ENCODE results near the gene MARK1. TPM values are rescaled to one million over a fixed set of nuclear protein-coding genes. Genes with fewer than 3 reads are reported as not detected.

MARK1 gene
- total RNA-seq, 1 donor from 2014 or later, result 12.5 TPM

DNA sequence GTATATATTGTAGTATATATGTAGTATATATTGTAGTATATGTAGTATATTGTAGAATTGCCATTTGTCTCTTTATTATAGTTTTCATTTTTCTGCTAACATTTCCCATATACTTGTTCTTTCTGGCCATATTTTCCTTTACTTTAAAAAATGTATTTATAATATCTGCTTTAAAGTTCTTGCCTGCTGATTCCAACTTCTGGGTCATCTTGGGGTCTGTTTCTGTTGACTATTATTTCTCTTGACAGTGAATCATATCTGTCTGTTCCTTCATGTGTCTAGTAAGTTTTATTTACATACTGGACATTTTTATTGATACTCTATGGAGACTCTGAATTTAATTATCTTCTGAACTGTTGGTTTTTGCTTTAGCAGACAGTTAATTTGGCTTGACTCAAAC is 45.9 kb downstream of the MARK1 start:
- H3K36me3 Mint-ChIP-seq (ENCODE audit: low read depth, unreplicated experiment), result peaks cover 20% of the 10 kb centered on the region
- no peaks in the 10 kb centered on the region for H3K4me1 Mint-ChIP-seq (ENCODE audit: unreplicated experiment)
- H3K9me3 Mint-ChIP-seq (ENCODE audit: unreplicated experiment), result no peaks in the 10 kb centered on the region
- no peak overlapping the region for H3K4me3 Mint-ChIP-seq (ENCODE audit: unreplicated experiment)
- H3K27me3 Mint-ChIP-seq (ENCODE audit: unreplicated experiment), result peaks cover 2% of the 10 kb centered on the region
- DNase-seq (ENCODE audit: low spot score), result no peak
- TF ChIP-seq, protein P1, sequence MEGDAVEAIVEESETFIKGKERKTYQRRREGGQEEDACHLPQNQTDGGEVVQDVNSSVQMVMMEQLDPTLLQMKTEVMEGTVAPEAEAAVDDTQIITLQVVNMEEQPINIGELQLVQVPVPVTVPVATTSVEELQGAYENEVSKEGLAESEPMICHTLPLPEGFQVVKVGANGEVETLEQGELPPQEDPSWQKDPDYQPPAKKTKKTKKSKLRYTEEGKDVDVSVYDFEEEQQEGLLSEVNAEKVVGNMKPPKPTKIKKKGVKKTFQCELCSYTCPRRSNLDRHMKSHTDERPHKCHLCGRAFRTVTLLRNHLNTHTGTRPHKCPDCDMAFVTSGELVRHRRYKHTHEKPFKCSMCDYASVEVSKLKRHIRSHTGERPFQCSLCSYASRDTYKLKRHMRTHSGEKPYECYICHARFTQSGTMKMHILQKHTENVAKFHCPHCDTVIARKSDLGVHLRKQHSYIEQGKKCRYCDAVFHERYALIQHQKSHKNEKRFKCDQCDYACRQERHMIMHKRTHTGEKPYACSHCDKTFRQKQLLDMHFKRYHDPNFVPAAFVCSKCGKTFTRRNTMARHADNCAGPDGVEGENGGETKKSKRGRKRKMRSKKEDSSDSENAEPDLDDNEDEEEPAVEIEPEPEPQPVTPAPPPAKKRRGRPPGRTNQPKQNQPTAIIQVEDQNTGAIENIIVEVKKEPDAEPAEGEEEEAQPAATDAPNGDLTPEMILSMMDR (IDR thresholded peaks at IDR 0.05; ENCODE audit: unreplicated experiment), result no peak
- H3K27ac Mint-ChIP-seq (ENCODE audit: unreplicated experiment), result no peak overlapping the region

DNA sequence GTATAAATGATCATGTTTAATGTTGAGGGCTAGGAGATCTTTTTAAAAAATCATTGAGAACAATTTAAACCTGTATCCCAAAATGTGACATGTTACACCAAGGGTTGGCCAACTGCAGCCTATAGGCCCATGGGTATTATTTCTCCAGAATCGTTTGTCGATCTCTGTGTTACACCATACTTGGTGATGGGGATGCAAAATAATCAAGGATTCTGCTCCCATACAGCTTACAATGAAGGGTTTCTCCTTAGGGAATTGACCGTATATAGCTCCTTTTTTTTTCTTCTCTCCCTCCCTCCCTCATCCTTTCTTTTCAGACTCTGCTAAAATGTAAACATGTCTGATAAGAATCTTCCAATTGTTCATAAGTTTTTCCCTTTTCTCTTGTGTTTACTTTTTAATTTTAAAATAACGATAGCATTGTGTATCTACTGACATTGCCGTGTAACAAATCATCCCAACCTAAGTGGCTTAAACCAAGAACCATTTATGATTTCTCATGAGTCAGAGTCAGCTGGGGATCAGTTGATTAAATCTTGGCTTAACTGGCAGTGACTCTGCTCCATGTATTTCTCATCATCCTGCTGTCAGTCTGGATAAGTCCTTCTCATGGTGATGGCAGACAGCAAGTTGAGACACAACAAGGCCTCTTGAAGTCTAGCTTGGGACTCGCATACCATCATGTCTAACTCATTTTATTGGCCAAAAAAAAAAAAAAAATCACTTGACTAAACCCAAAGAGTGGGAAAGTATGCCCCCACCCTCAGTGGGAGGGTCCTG is 48.0 kb downstream of the MARK1 start:
- Mint-ChIP-seq H3K9me3 (ENCODE audit: unreplicated experiment) (no peaks in the 10 kb centered on the region), H3K27ac (ENCODE audit: unreplicated experiment) (no peak overlapping the region), H3K4me1 (ENCODE audit: unreplicated experiment) (no peaks in the 10 kb centered on the region), H3K36me3 (ENCODE audit: low read depth, unreplicated experiment) (peaks cover 20% of the 10 kb centered on the region), H3K27me3 (ENCODE audit: unreplicated experiment) (peaks cover 2% of the 10 kb centered on the region), H3K4me3 (ENCODE audit: unreplicated experiment) (no peak overlapping the region)
- DNase-seq (ENCODE audit: low spot score), result no peak
- TF ChIP-seq, protein P1 (IDR thresholded peaks at IDR 0.05; ENCODE audit: unreplicated experiment), result no peak

DNA sequence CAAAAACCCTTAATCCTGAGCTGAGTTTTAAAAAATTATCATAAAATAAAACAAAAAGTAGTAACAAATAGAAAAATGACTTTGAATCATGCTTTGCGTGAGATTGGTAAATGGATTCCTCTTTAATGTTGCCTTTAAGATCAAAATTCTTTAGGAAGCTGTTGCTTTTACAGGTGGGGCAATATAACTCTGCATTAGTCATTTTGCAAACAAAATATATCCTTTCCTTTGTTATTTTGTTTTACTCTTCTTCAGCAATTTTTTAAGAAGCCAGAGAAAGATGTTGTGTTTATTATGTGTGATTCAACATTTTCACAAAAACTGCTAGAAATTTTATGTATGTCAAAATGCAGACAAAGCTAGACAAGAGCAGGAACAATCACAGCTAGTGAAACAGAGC is 50.0 kb downstream of the MARK1 start:
- Mint-ChIP-seq H3K36me3 (ENCODE audit: low read depth, unreplicated experiment) (peaks cover 20% of the 10 kb centered on the region), H3K4me3 (ENCODE audit: unreplicated experiment) (no peak overlapping the region), H3K27ac (ENCODE audit: unreplicated experiment) (no peak overlapping the region), H3K9me3 (ENCODE audit: unreplicated experiment) (no peaks in the 10 kb centered on the region), H3K27me3 (ENCODE audit: unreplicated experiment) (peaks cover 2% of the 10 kb centered on the region), H3K4me1 (ENCODE audit: unreplicated experiment) (no peaks in the 10 kb centered on the region)
- TF ChIP-seq, protein P1 (IDR thresholded peaks at IDR 0.05; ENCODE audit: unreplicated experiment), result no peak
- DNase-seq (ENCODE audit: low spot score), result no peak

DNA sequence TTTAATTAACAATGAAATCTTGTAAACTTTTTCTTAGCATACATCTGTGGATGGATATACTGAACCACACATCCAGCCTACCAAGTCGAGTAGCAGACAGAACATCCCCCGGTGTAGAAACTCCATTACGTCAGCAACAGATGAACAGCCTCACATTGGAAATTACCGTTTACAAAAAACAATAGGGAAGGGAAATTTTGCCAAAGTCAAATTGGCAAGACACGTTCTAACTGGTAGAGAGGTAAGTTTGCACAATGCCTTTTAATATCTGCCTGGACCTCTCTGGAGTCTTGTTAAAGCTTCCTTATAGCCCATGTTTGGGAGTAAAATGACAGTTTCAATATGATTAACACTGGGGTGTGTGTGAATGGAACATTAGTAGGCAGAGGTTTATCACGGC is 51.4 kb downstream of the MARK1 start:
- Mint-ChIP-seq H3K4me1 (ENCODE audit: unreplicated experiment) (no peaks in the 10 kb centered on the region), H3K27ac (ENCODE audit: unreplicated experiment) (no peak overlapping the region), H3K27me3 (ENCODE audit: unreplicated experiment) (peaks cover 2% of the 10 kb centered on the region), H3K36me3 (ENCODE audit: low read depth, unreplicated experiment) (peaks cover 12% of the 10 kb centered on the region), H3K9me3 (ENCODE audit: unreplicated experiment) (no peaks in the 10 kb centered on the region), H3K4me3 (ENCODE audit: unreplicated experiment) (no peak overlapping the region)
- TF ChIP-seq, protein P1 (IDR thresholded peaks at IDR 0.05; ENCODE audit: unreplicated experiment), result no peak
- DNase-seq (ENCODE audit: low spot score), result no peak

DNA sequence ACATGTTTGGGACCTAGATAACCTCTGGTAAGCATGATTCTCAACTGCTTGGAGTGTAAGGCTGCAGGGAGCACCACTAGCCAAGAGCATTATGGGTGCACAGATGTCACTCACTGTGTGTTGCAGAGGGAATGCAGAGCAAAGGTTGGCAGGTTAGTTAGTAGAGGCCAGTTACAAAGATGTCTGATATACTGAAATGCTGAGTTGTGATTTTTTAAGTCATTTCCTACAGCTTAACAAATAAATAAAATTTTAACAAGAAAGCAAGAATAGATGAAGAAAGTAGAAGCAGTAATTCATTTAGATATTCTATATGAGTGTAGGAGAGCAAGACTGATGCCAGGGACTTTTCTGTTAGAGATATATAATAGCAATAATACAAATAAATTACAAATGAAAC is 64.8 kb downstream of the MARK1 start:
- Mint-ChIP-seq H3K27me3 (ENCODE audit: unreplicated experiment) (no peaks in the 10 kb centered on the region), H3K36me3 (ENCODE audit: low read depth, unreplicated experiment) (no peaks in the 10 kb centered on the region), H3K4me3 (ENCODE audit: unreplicated experiment) (no peak overlapping the region), H3K27ac (ENCODE audit: unreplicated experiment) (no peak overlapping the region), H3K4me1 (ENCODE audit: unreplicated experiment) (peaks cover 22% of the 10 kb centered on the region), H3K9me3 (ENCODE audit: unreplicated experiment) (no peaks in the 10 kb centered on the region)
- DNase-seq (ENCODE audit: low spot score), result no peak
- TF ChIP-seq, protein P1 (IDR thresholded peaks at IDR 0.05; ENCODE audit: unreplicated experiment), result no peak
